Measurements from ENCODE around the gene LACTB.
A peak's percentile ranks its signal among the peaks of the same experiment; 100 is the strongest.

The LACTB gene

DNA sequence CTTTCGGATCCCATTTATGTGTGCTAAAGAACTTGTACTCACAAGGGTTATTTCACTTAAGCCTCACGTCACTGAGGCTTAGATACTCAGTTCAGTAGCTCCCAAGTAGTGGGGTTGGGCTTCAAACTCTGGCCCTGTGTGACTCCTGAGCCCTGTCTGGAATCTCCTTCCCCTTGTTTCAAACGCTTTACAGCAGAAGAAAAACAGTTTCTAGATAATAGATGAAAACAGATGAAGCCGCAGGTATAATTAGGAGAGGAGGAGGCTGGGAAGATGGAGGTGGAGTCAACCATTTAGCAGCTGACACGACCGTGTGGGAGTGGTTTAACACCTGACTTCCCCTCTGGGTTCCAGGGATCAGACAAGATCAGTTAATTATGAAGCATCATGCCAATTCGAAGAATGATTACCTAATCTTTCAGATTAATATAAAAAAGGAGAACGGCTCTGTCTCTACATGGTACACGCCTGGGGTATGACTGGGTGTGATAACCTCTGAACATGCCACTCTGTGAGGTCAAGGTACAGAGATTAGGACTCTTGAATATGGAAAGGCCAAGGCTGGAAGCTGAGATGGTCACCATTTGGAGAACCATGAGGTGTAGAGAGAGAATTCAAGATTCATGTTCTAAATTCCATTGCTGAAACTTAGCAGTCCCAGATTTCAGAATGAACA, 48.0 kb upstream of the LACTB start:
- H3K27ac ChIP-seq (replicated peaks), result no peak overlapping the region
- TF ChIP-seq POLR2AphosphoS5 (IDR thresholded peaks at IDR 0.05; ENCODE audit: low read depth) (no peak), GABPA (IDR thresholded peaks at IDR 0.05; ENCODE audit: low read depth) (no peak), SPI1 (IDR thresholded peaks at IDR 0.05; ENCODE audit: borderline replicate concordance, low read depth) (no peak)
- TF ChIP-seq, protein P1, sequence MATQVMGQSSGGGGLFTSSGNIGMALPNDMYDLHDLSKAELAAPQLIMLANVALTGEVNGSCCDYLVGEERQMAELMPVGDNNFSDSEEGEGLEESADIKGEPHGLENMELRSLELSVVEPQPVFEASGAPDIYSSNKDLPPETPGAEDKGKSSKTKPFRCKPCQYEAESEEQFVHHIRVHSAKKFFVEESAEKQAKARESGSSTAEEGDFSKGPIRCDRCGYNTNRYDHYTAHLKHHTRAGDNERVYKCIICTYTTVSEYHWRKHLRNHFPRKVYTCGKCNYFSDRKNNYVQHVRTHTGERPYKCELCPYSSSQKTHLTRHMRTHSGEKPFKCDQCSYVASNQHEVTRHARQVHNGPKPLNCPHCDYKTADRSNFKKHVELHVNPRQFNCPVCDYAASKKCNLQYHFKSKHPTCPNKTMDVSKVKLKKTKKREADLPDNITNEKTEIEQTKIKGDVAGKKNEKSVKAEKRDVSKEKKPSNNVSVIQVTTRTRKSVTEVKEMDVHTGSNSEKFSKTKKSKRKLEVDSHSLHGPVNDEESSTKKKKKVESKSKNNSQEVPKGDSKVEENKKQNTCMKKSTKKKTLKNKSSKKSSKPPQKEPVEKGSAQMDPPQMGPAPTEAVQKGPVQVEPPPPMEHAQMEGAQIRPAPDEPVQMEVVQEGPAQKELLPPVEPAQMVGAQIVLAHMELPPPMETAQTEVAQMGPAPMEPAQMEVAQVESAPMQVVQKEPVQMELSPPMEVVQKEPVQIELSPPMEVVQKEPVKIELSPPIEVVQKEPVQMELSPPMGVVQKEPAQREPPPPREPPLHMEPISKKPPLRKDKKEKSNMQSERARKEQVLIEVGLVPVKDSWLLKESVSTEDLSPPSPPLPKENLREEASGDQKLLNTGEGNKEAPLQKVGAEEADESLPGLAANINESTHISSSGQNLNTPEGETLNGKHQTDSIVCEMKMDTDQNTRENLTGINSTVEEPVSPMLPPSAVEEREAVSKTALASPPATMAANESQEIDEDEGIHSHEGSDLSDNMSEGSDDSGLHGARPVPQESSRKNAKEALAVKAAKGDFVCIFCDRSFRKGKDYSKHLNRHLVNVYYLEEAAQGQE (IDR thresholded peaks at IDR 0.05; ENCODE audit: insufficient replicate concordance, low read depth), result no peak
- TF ChIP-seq, protein P2, sequence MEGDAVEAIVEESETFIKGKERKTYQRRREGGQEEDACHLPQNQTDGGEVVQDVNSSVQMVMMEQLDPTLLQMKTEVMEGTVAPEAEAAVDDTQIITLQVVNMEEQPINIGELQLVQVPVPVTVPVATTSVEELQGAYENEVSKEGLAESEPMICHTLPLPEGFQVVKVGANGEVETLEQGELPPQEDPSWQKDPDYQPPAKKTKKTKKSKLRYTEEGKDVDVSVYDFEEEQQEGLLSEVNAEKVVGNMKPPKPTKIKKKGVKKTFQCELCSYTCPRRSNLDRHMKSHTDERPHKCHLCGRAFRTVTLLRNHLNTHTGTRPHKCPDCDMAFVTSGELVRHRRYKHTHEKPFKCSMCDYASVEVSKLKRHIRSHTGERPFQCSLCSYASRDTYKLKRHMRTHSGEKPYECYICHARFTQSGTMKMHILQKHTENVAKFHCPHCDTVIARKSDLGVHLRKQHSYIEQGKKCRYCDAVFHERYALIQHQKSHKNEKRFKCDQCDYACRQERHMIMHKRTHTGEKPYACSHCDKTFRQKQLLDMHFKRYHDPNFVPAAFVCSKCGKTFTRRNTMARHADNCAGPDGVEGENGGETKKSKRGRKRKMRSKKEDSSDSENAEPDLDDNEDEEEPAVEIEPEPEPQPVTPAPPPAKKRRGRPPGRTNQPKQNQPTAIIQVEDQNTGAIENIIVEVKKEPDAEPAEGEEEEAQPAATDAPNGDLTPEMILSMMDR (IDR thresholded peaks at IDR 0.05; ENCODE audit: insufficient read depth, low read length), result no peak

DNA sequence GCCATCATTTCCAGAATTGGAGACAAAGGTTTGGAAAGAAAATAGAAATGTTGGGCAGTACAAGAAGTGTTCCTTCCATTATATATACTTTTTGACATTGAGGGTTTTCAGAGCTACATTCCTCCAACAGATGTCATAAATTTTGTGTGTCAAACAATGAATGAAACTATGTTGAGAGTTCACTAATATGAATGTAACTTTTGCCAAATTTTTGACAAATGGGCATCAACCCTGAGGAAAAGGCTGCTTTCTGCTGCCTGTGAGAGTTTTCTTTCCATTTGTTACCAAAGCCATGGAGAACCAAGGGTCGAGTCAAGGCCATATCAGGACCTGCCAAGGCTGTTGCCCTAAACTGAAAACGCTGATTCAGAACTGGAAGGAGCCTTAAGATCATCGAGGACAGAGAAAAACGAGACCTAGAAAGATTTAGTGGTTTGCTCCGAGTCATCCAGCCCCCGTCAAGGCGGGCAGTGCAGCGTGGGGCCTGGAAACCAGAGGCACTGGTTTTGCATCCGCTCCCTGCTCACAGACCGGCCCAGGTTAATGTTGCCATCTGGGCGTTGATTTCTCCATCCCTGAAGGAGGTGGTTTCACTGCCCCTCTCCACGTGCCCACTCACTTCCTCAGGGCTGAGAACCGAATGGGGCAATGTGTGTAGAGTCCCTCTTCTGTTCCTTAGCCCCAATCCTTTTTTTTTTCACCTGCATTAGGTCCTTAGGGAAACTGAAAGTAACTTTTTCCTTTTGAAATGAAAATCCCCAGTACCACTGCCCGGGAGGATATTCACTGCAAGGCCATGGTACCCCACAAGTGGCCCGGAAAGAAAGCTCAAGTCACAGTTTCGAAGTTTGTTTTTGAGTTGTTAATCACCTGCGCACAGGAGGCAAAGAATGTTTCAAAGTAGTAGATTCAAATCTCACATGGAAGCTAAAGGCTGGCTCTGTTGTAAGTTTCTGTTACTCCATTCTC, 46.4 kb upstream of the LACTB start:
- H3K27ac ChIP-seq (replicated peaks), result no peak overlapping the region
- H3K4me3 ChIP-seq (replicated peaks; ENCODE audit: insufficient read depth, low read length), result no peak overlapping the region
- TF ChIP-seq, protein P1 (IDR thresholded peaks at IDR 0.05; ENCODE audit: insufficient replicate concordance, low read depth), result no peak
- TF ChIP-seq, protein P2 (IDR thresholded peaks at IDR 0.05; ENCODE audit: insufficient read depth, low read length), result no peak
- TF ChIP-seq GABPA (IDR thresholded peaks at IDR 0.05; ENCODE audit: low read depth) (no peak), POLR2AphosphoS5 (IDR thresholded peaks at IDR 0.05; ENCODE audit: low read depth) (no peak), SPI1 (IDR thresholded peaks at IDR 0.05; ENCODE audit: borderline replicate concordance, low read depth) (no peak)
- H3K27me3 ChIP-seq (ENCODE audit: insufficient read depth, poor library complexity, severe bottlenecking), result peaks cover 6% of the 10 kb centered on the region
- DNase-seq (ENCODE audit: low read depth in 1 of 2, low spot score in 1 of 2), result no peak

More for the DNA sequence above, 48.0 kb upstream of the LACTB start:
- DNase-seq (ENCODE audit: low read depth in 1 of 2, low spot score in 1 of 2), result no peak
- Histone ChIP-seq H3K27me3 (ENCODE audit: insufficient read depth, poor library complexity, severe bottlenecking) (peaks cover 6% of the 10 kb centered on the region), H3K4me3 (replicated peaks; ENCODE audit: insufficient read depth, low read length) (no peak overlapping the region)

DNA sequence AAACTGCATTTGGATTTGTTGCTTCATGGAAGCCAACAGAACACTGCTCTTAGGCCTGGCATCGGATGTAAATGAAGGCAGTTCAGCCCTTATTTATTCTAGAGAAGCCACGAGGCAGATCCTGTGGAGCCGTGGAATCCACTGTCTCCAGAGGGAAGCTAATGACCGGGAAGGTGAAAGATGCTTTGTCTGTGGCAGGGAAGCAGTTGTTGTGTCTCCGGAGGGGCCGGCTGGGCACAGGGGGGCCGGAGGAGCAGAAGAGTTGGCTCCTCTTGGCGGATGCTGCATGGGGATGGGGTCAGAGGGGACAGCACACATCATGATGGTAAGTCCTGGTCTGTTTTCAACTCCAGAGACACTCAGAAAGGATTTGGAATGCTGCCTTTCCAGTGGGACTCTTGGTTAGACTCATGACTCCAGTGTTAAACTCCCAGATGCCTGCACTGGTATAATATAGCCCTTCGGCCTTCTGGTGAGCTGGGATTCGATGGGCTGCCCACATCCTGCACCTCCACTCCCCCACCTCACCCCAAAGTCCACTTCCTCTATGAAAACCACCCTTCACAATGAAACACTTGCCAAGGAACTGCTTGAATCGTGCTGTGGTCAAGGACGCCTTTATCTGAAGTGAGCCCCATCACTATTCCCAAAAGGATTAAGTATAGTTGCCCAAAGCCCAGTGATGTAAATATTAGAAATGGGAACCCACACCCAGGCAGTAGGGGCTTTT, 45.5 kb upstream of the LACTB start:
- H3K27me3 ChIP-seq (ENCODE audit: insufficient read depth, poor library complexity, severe bottlenecking), result peaks cover 6% of the 10 kb centered on the region
- no peak for DNase-seq (ENCODE audit: low read depth in 1 of 2, low spot score in 1 of 2)
- no peak overlapping the region for H3K27ac ChIP-seq (replicated peaks)
- TF ChIP-seq POLR2AphosphoS5 (IDR thresholded peaks at IDR 0.05; ENCODE audit: low read depth) (no peak), SPI1 (IDR thresholded peaks at IDR 0.05; ENCODE audit: borderline replicate concordance, low read depth) (peak; percentile 42; the same call in 1 of the 2 replicates)
- TF ChIP-seq, protein P1 (IDR thresholded peaks at IDR 0.05; ENCODE audit: insufficient replicate concordance, low read depth), result no peak
- no peak overlapping the region for H3K4me3 ChIP-seq (replicated peaks; ENCODE audit: insufficient read depth, low read length)

All from HL-60 (cell line).